Measurements from ENCODE around the gene INSYN2A. TPM values are rescaled to one million over a fixed set of nuclear protein-coding genes. Genes with fewer than 3 reads are reported as not detected.

The INSYN2A gene
- total and polyA plus RNA-seq, 2 donors (not counting 3 experiments of a cell fraction or from before 2014, with no cell fraction given) = 0.04 to 0.07 TPM

- intact Hi-C loops (cut with micrococcal nuclease) = no loop called here
- DNase-seq (ENCODE audit: low read depth, low spot score) (no peak), FAIRE-seq (no peak)
- Histone ChIP-seq H3K9me1 (replicated peaks; ENCODE audit: control insufficient read depth, extremely low read depth, insufficient read depth, low read length) (no peaks in the 10 kb centered on the region), H3K4me2 (ENCODE audit: insufficient read depth, low read length) (no peak overlapping the region), H3K9me3 (replicated peaks; ENCODE audit: control insufficient read depth, insufficient read depth, low read length) (no peaks in the 10 kb centered on the region), H4K20me1 (replicated peaks; ENCODE audit: control insufficient read depth, extremely low read depth, insufficient read depth, low read length) (peaks cover 5% of the 10 kb centered on the region), H3K79me2 (ENCODE audit: control insufficient read depth, insufficient read depth, low read length) (no peaks in the 10 kb centered on the region), H3K4me1 (ENCODE audit: control insufficient read depth, extremely low read depth, insufficient read depth, low read length) (no peaks in the 10 kb centered on the region), H3K9ac (replicated peaks; ENCODE audit: extremely low read depth, insufficient read depth, low read length) (no peak overlapping the region), H3K27me3 (ENCODE audit: control insufficient read depth in 2 of 2, insufficient read depth in 2 of 2, low read length in 2 of 2) (no peaks in the 10 kb centered on the region), H3K36me3 (ENCODE audit: control insufficient read depth in 2 of 2, extremely low read depth in 1 of 2, insufficient read depth in 2 of 2, low read length in 2 of 2) (peaks cover 0 to 2% of the 10 kb centered on the region in 2 experiments), H3K4me3 (replicated peaks in 1 of 3; ENCODE audit: insufficient read depth in 1 of 3, low read depth in 1 of 3, low read length in 3 of 3) (no peak overlapping the region), H2AFZ (ENCODE audit: low read depth, low read length) (no peak overlapping the region), H3K27ac (ENCODE audit: insufficient read depth, low read depth, low read length) (no peak overlapping the region)
- TF ChIP-seq FOS (IDR thresholded peaks at IDR 0.05; ENCODE audit: borderline replicate concordance, insufficient read depth, low read length) = no peak
- TF ChIP-seq POLR2AphosphoS5 (IDR thresholded peaks at IDR 0.05; ENCODE audit: insufficient read depth, low read depth, low read length) = no peak
- TF ChIP-seq JUN (IDR thresholded peaks at IDR 0.05; ENCODE audit: borderline replicate concordance, insufficient read depth, insufficient read length, low read depth) = no peak
- no peak for TF ChIP-seq EZH2 (IDR thresholded peaks at IDR 0.05; ENCODE audit: borderline replicate concordance, low read depth, low read length, severe bottlenecking)
- TF ChIP-seq, protein P1, sequence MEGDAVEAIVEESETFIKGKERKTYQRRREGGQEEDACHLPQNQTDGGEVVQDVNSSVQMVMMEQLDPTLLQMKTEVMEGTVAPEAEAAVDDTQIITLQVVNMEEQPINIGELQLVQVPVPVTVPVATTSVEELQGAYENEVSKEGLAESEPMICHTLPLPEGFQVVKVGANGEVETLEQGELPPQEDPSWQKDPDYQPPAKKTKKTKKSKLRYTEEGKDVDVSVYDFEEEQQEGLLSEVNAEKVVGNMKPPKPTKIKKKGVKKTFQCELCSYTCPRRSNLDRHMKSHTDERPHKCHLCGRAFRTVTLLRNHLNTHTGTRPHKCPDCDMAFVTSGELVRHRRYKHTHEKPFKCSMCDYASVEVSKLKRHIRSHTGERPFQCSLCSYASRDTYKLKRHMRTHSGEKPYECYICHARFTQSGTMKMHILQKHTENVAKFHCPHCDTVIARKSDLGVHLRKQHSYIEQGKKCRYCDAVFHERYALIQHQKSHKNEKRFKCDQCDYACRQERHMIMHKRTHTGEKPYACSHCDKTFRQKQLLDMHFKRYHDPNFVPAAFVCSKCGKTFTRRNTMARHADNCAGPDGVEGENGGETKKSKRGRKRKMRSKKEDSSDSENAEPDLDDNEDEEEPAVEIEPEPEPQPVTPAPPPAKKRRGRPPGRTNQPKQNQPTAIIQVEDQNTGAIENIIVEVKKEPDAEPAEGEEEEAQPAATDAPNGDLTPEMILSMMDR (IDR thresholded peaks at IDR 0.05; ENCODE audit: extremely low read depth in 1 of 2, insufficient read depth in 1 of 2, low read depth in 1 of 2, low read length in 2 of 2) = no peak
- TF ChIP-seq GATA2 (IDR thresholded peaks at IDR 0.05; ENCODE audit: insufficient read depth, insufficient read length, low read depth, low read length) = no peak
- TF ChIP-seq, protein P2, sequence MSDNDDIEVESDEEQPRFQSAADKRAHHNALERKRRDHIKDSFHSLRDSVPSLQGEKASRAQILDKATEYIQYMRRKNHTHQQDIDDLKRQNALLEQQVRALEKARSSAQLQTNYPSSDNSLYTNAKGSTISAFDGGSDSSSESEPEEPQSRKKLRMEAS (IDR thresholded peaks at IDR 0.05; ENCODE audit: insufficient read depth, insufficient read length) = no peak
- no peak for TF ChIP-seq MYC (IDR thresholded peaks at IDR 0.05; ENCODE audit: low read depth, low read length)
- no peak for TF ChIP-seq POLR2A (IDR thresholded peaks at IDR 0.05; ENCODE audit: low read depth, low read length)
- BruUV-seq (replicated peaks) = no TSS peak
- ChIA-PET CTCF (no interaction called here), POLR2A (no interaction called here)
- dilution Hi-C loops (cut with MboI; ENCODE audit: extremely low pct_ligation_motif_present, low sequenced_read_pairs) = no loop called here
Measured at GRCh38 chr10:127157089-127157488, 39.3 kb downstream of the INSYN2A start.
